Activated CD8-positive, alpha-beta memory T cell treated with anti-CD3 and anti-CD28 coated beads, Interleukin-2, amount 50 U/mL, for 1 hour (primary cell): Measurements from ENCODE around the gene PRR27.

Experiments
- DNase-seq: peaks from one replicate; pipeline ENCODE4 v3.0.0-alpha.2; 2020; ENCODE audit errors: extremely low read depth

The PRR27 gene

DNA sequence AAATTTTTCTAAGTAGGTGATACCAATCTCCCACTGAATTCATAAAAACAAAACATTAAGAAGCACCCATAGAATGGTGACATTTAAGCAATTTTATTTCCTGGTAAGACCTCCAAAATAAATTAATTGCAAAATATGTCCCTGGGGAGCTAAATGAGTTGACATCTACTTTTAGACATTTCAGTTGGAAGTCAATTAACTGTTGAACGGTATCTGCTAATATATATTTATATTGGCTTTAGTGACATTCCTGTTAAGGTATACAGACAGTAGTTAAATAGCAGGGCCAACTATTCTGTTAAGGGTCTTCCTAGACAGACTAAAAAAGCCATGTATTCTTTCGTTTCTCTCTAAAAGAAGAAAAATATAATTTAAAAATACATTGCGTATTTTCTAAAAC lies at the start of gene PRR27:
PRR27 (plus strand) TSS at position 301 of the 400 bp plus-strand sequence. CDS start 139 bp downstream, outside the sequence.
- DNase-seq = no peak

- no peak for DNase-seq
These were observed 43.1 kb upstream of the PRR27 start for GRCh38 chr4:70110917-70111316.

DNA sequence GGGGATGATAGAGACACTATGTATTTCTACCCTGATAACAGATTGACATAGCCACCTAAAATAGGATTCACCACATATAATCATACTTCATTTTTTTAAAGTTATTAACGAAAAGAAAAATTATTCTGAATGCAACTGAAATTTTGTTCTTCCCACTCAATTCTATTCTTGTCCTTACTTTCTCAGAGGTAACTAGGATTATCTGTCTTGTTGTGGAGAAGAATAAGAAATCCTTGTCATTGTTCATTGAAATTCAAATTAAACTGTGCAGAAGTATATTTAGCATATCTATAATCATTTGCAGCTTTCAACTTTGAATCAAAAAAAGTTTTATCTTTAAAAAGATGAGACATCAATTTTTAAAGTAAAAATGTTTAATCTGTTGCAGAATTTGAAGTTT lies 40.4 kb upstream of the PRR27 start:
- DNase-seq = no peak

DNA sequence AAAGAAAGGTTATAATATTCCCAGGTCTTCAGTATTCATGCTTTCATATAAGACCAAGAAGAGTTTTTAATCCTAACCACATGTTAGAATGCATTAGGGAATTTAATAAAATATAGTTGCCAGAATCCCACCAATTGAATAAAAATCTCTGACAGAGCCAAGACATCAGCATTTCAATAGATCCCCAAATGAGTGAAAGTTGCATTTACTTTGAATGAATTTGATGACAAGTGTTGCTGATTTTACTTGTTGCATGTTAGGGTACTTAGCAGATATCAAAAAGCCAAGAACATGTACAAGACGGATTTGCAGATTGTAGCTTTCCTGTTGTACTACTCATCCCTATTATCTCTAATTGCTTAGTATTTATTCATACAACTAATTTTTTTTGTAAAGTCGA lies 39.9 kb upstream of the PRR27 start:
- DNase-seq = no peak

DNA sequence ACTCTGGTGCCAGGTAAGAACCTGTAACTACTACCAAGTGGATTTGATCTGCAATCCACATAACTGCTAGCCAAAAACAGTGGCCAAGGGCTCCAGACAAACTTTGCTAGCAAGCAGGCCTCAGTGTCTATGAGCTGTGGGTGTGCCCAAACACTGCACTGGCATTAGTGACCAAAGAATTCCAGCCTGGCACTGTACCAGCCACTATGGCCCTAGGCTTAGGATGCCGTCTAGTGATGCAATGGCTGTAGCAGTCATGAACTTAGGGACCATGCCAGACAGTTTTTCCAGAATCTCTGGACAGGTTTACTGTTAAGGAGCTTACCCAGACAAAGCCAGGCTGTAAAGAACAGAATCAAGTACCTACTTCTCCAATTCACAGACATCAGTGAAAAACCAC lies 33.7 kb upstream of the PRR27 start:
- DNase-seq = no peak

DNA sequence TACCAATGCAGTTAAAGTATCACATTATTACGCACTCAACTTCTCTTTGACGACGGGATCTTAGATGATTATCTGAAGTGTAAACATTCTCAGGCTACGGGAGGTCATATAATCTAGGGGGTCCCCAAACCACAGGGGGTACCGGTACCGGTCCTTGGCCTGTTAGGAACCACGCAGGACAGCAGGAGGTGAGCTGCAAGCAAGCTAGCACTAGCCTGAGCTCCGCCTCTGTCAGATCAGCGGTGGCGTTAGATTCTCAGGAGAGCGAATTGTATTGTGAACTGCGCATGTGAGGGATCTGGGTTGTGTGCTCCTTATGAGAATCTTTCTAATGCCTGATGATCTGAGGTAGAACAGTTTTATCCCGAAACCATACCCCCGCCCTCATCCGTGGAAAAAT lies 20.6 kb upstream of the PRR27 start:
- DNase-seq = no peak

- DNase-seq = no peak
These were observed 15.3 kb upstream of the PRR27 start for GRCh38 chr4:70138751-70139150.

DNA sequence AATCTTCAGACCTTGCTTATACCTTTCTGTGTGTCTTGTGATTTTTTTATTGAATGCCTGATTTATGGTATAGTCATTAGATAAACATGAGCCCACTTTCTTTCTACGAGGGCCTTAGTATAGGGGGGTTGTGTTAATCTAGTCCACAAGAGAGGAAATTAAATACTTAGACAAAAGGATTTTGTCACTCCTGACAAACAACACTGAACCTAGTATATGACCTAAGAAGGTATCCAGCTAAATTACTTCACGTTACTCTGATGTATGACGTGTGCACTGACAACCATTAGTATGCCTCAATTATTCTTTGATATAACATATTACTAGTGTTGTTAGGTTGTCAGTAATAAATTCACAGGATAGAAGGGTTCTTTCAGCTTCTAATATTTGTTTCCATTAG lies 2.8 kb upstream of the PRR27 start:
- DNase-seq = no peak

GRCh38 chr4:70152088-70152487 lies 1.9 kb upstream of the PRR27 start:
- DNase-seq = no peak

DNA sequence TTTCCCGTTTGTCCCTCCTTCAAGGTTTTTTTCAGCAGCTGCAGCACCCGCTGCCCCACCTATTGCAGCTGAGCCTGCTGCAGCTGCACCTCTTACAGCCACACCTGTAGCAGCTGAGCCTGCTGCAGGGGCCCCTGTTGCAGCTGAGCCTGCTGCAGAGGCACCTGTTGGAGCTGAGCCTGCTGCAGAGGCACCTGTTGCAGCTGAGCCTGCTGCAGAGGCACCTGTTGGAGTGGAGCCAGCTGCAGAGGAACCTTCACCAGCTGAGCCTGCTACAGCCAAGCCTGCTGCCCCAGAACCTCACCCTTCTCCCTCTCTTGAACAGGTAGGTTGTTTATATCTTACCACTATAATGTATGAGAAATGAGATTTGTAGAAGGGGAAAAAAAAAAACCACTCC lies 4.5 kb downstream of the PRR27 start:
- no peak for DNase-seq

DNA sequence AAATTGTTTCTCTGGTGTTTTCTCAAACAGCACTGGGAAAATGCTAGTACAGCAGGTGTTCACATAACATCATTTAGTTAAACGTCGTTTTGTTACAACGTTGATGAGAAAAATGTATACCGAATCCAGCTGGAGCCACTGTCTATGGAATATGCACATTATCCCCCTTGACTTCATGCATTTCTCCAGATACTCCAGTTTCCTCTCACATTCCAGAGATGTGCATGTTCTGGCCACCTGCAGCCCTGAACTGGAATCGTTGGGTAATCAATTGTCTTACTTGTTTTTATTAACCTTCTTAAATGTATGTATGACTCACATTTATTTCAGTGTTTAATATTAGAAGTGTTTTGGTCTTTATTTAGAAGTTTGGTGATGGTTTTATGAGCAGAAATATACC lies 23.1 kb downstream of the PRR27 start:
- DNase-seq = no peak

DNA sequence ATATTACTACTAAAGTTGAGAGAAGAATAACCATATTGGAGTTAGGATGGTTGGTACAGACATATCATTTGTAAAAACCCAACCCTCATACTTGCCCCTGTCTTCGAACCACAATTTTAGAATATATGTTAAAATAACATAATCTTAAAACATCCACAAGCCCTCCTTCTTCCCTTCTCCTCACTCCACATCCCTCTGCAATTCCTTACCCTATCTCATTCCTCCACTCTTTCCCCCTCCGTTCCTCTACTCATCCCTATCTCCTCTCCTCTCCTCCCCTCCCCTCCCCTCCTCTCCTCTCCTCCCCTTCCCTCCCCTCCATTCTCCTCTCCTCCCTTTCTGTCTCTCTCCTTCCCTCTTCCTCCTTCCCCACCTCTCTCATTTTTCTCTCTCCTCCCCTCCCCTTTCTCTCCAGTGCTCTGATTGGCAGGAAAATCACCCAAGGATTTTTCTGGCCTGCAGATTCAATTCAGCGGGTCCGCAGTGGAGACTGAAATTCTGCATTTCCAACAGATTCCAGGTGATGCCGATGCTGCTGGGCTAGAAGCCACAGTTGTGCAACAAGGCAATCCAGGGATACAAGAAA lies 24.1 kb downstream of the PRR27 start:
- DNase-seq = no peak

- no peak for DNase-seq
These were observed 25.8 kb downstream of the PRR27 start for GRCh38 chr4:70179811-70180210.

GRCh38 chr4:70181864-70182263 lies 27.8 kb downstream of the PRR27 start:
- DNase-seq = no peak

GRCh38 chr4:70182517-70183167 lies 28.6 kb downstream of the PRR27 start:
- no peak for DNase-seq

DNA sequence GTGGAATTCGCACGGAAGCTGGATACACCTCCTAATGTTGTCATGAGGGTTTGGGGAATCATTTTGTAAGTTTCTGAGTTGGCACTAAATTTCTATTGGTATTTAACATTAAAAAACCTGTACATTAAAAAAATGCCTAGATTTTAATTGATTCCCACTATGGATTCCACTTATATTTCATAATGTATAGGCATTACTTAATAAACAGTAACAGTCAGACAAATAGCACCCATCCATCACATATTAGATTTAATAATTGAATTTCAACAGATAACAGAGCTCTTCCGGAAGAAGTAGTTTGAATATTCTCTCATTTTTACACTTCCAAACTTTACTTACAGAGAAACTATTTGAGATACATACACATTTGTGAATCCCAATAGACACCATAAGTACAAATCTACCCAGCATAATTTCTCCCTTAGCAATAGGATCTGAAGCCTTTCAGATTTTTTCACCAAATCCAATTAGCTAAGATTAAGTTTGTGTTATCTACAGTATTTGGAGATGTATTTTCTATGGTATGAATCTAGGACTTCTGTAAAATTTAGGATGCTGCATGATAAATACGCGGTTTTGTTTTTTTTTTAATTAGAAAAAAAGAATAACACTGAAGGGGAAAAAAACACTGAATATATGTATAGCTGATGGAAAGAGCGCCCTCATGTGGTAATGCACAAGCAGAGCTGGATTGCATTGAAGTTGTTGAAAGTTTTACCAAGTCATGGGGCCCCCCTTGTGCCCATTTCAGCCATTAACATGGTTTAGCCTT lies 29.3 kb downstream of the PRR27 start:
- no peak for DNase-seq

- no peak for DNase-seq
These were observed 29.9 kb downstream of the PRR27 start for GRCh38 chr4:70183940-70184246.

DNA sequence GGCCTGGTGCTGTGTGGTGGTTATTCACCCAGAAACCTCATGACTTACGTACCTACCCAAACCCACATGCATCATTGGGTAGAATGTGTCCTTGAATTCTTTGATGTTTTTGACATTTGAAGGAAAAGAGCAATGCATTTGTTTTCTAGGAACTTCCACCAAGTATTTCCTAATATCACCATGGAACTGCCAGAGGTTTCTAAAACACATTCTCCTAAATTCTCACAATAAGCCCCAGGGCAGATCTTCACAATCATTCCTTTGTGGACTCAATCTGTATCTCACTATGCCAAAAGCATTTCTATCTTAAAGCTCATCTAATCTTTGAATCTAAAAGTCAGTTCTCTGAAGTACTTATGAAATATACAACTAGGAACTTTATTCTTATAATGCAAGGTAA lies 33.2 kb downstream of the PRR27 start:
- DNase-seq = no peak

GRCh38 chr4:70190579-70190978 lies 36.5 kb downstream of the PRR27 start:
- DNase-seq = no peak

- DNase-seq = no peak
These were observed 37.6 kb downstream of the PRR27 start for GRCh38 chr4:70191647-70192046.

GRCh38 chr4:70192895-70193294 lies 38.9 kb downstream of the PRR27 start:
- no peak for DNase-seq

GRCh38 chr4:70195425-70195824 lies 41.4 kb downstream of the PRR27 start, which contains the start of gene ODAM:
ODAM (plus strand) TSS chr4:70195725; CDS start chr4:70196544, 819 bp downstream.
- no peak for DNase-seq

DNA sequence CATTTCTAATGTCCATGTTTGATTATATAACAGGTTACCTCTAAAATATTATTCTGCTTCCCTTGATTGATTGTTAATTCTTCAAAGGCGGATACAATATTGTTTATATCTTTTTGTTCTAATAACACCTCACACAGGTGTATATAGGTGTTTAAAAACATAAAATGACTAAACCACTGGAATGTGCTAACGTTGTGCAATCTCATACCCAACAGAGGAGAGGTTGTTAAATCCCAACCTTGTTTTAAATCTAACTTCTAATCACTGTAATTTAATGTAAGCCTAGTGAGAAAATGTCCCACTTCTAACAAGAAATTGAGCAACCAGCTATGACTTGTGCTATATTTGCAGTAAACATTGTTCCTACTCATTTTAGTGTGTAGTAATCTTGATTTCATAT lies 42.8 kb downstream of the PRR27 start:
- DNase-seq = no peak
